Calu3 (cell line): ENCODE measurements around the gene CNTROB. TPM values are rescaled to one million over a fixed set of nuclear protein-coding genes. Genes with fewer than 3 reads are reported as not detected.

ENCODE experiments used
- BruUV-seq: library from RNA; stranded (reverse); fragments of 400-500 nt; replicated peaks from 2 replicates; lab custom pipeline; 2021; lab: Mats Ljungman, UMichigan
- CTCF ChIA-PET: fragments of 300-600 bp; sonication (Branson Sonifier 250); formaldehyde crosslinking; loops from one replicate; lab custom pipeline; 2022; ENCODE audit warnings: antibody characterized with exemption; lab: Charles Lee
- DNase-seq: peaks from one replicate; pipeline ENCODE4 v3.0.0; 2022
- H3K27ac Mint-ChIP-seq: one replicate; pipeline ENCODE4 v1.8.0; 2022; ENCODE audit warnings: mixed read lengths; ENCODE audit not compliant: unreplicated experiment
- H3K27me3 Mint-ChIP-seq: one replicate; pipeline ENCODE4 v1.8.0; 2022; ENCODE audit warnings: mixed read lengths; ENCODE audit not compliant: unreplicated experiment
- H3K36me3 Mint-ChIP-seq: one replicate; pipeline ENCODE4 v1.8.0; 2022; ENCODE audit warnings: mild to moderate bottlenecking, moderate library complexity, mixed read lengths; ENCODE audit not compliant: insufficient read depth, unreplicated experiment
- H3K4me1 Mint-ChIP-seq: one replicate; pipeline ENCODE4 v1.8.0; 2022; ENCODE audit warnings: mild to moderate bottlenecking, low read depth, mixed read lengths; ENCODE audit not compliant: unreplicated experiment
- H3K4me3 Mint-ChIP-seq: one replicate; pipeline ENCODE4 v1.8.0; 2022; ENCODE audit warnings: mild to moderate bottlenecking, low read depth, moderate library complexity, mixed read lengths; ENCODE audit not compliant: unreplicated experiment
- H3K9me3 Mint-ChIP-seq: one replicate; pipeline ENCODE4 v1.8.0; 2022; ENCODE audit warnings: low read depth, mixed read lengths; ENCODE audit not compliant: unreplicated experiment
- intact Hi-C: fragments of 100-400 bp; cut with micrococcal nuclease; formaldehyde crosslinking; loops from one replicate; pipeline ENCODE4 v1.10.0; 2022; ENCODE audit not compliant: unreplicated experiment
- total RNA-seq: library from RNA; stranded (reverse); gene quantifications from 2 replicates; pipeline ENCODE4 v1.2.3, GENCODE V29; 2022
- TF ChIP-seq, protein P1 (sequence below): fragments of 200-600 bp; IDR thresholded peaks from one replicate; pipeline ENCODE4 v1.8.0; 2022; ENCODE audit warnings: antibody characterized with exemption; ENCODE audit not compliant: unreplicated experiment

The CNTROB gene
- total RNA-seq, 1 experiment from 2014 or later: 28.2 TPM

DNA sequence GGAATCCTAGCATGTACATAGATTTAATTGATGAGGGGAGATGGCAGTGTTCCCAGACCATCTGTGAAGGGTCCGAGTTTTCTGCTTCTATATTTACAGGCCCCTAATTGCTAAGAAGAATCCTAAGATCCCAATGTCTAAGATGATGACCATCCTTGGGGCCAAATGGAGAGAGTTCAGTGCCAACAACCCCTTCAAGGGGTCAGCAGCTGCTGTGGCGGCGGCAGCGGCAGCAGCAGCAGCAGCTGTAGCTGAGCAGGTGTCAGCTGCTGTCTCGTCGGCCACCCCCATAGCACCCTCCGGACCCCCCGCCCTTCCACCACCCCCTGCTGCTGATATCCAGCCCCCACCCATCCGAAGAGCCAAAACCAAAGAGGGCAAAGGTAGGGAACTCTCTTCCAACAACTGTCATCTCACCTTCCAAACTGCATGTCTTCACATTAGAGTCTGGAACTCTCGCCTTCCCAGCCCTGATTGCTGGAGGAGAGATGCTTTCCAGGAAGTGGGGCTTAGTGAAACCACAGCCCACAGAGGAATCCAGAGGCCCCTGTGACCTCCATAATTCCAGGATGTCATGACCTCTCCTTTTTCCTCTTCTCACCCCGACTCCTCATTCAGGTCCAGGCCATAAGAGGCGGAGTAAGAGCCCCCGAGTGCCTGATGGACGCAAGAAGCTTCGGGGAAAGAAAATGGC, 38.7 kb upstream of the CNTROB start:
- TF ChIP-seq, protein P1, sequence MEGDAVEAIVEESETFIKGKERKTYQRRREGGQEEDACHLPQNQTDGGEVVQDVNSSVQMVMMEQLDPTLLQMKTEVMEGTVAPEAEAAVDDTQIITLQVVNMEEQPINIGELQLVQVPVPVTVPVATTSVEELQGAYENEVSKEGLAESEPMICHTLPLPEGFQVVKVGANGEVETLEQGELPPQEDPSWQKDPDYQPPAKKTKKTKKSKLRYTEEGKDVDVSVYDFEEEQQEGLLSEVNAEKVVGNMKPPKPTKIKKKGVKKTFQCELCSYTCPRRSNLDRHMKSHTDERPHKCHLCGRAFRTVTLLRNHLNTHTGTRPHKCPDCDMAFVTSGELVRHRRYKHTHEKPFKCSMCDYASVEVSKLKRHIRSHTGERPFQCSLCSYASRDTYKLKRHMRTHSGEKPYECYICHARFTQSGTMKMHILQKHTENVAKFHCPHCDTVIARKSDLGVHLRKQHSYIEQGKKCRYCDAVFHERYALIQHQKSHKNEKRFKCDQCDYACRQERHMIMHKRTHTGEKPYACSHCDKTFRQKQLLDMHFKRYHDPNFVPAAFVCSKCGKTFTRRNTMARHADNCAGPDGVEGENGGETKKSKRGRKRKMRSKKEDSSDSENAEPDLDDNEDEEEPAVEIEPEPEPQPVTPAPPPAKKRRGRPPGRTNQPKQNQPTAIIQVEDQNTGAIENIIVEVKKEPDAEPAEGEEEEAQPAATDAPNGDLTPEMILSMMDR: no peak
- intact Hi-C loops: no loop called here
- H3K4me1 Mint-ChIP-seq: peaks cover 8% of the 10 kb centered on the region
- DNase-seq: no peak
- no peak overlapping the region for H3K4me3 Mint-ChIP-seq
- no peaks in the 10 kb centered on the region for H3K9me3 Mint-ChIP-seq
- no peaks in the 10 kb centered on the region for H3K27me3 Mint-ChIP-seq
- no peak overlapping the region for H3K27ac Mint-ChIP-seq
- BruUV-seq: no TSS peak
- peaks cover 25% of the 10 kb centered on the region for H3K36me3 Mint-ChIP-seq
- CTCF ChIA-PET: no interaction called here

DNA sequence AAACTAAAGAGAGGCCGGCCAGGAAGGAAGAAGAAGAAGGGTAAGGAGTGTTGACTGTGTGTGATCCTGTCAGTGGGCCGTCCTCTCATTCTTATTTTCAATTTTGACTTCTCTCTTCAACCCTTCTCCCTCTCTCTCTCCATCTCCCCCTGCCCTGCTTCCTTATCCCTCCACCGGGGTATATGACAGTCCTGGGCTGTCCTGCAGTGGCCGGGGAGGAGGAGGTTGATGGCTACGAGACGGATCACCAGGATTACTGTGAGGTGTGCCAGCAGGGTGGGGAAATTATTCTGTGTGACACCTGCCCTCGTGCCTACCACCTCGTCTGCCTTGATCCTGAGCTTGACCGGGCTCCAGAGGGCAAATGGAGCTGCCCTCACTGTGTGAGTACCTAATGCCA, 37.8 kb upstream of the CNTROB start:
- CTCF ChIA-PET: no interaction called here
- H3K4me3 Mint-ChIP-seq: no peak overlapping the region
- H3K27ac Mint-ChIP-seq: no peak overlapping the region
- TF ChIP-seq, protein P1: no peak
- peaks cover 25% of the 10 kb centered on the region for H3K36me3 Mint-ChIP-seq
- no peaks in the 10 kb centered on the region for H3K27me3 Mint-ChIP-seq
- TSS peak; percentile 26 for BruUV-seq
- H3K4me1 Mint-ChIP-seq: peaks cover 8% of the 10 kb centered on the region
- H3K9me3 Mint-ChIP-seq: no peaks in the 10 kb centered on the region
- intact Hi-C loops: no loop called here
- DNase-seq: no peak

DNA sequence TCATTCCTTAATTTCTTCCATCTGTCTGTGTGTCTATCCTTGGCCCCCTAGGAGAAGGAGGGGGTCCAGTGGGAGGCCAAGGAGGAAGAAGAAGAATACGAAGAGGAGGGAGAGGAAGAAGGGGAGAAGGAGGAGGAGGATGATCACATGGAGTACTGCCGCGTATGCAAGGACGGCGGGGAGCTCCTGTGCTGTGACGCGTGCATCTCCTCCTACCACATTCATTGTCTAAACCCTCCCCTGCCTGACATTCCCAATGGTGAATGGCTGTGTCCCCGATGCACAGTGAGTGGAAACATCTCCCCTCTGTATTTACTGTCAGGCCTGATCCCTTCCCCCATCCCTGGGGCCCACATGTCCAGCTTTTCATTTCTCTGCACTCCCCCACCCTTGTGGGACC, 37.1 kb upstream of the CNTROB start:
- intact Hi-C loops: loop anchor here (5.0 kb wide), 1 partner anchor 33 kb away; no protein-coding TSS in a partner anchor
- Mint-ChIP-seq H3K27ac (no peak overlapping the region), H3K27me3 (no peaks in the 10 kb centered on the region), H3K4me3 (no peak overlapping the region), H3K9me3 (no peaks in the 10 kb centered on the region), H3K36me3 (peaks cover 30% of the 10 kb centered on the region), H3K4me1 (peaks cover 8% of the 10 kb centered on the region)
- DNase-seq: no peak
- BruUV-seq: no TSS peak
- TF ChIP-seq, protein P1: no peak
- CTCF ChIA-PET: no interaction called here

DNA sequence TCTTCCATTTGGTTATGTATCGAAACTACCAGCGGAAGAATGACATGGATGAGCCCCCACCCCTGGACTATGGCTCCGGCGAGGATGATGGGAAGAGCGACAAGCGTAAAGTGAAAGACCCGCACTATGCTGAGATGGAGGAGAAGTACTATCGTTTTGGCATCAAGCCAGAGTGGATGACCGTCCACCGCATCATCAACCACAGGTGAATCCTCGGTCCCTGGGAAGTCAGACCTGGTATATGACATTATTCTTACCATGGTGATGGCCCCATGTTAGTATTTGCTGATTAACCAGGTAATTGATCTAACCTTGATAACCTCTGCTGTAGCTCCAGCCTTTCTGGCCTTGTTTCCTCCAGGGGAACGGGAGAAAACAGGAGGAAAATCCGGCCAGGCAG, 34.9 kb upstream of the CNTROB start:
- H3K4me3 Mint-ChIP-seq: no peak overlapping the region
- TF ChIP-seq, protein P1: no peak
- CTCF ChIA-PET: no interaction called here
- no peaks in the 10 kb centered on the region for H3K27me3 Mint-ChIP-seq
- H3K36me3 Mint-ChIP-seq: peaks cover 36% of the 10 kb centered on the region
- DNase-seq: no peak
- no peak overlapping the region for H3K27ac Mint-ChIP-seq
- H3K4me1 Mint-ChIP-seq: no peaks in the 10 kb centered on the region
- H3K9me3 Mint-ChIP-seq: no peaks in the 10 kb centered on the region
- BruUV-seq: no TSS peak
- intact Hi-C loops: loop anchor here (5.0 kb wide), 1 partner anchor 35 kb away; no protein-coding TSS in a partner anchor
